Mesenchymal stem cell (in vitro differentiated cells and primary cell): ENCODE data around the gene ARAP3.

Experiments used
- DNase-seq: peaks from one replicate; pipeline ENCODE4 v3.0.0-alpha.2; 2013
- H2AFZ ChIP-seq: one replicate; pipeline ENCODE4 v1.6.1; 2013; ENCODE audit warnings: low read depth, mild to moderate bottlenecking, control low read depth, inconsistent platforms, low read length, moderate library complexity
- H2AK5ac ChIP-seq: 2 replicates; pipeline ENCODE4 v1.6.1; 2013; ENCODE audit warnings: low read length, moderate library complexity, mild to moderate bottlenecking, inconsistent platforms; ENCODE audit not compliant: severe bottlenecking
- H2BK120ac ChIP-seq: one replicate; pipeline ENCODE4 v1.6.1; 2013; ENCODE audit warnings: low read depth, mild to moderate bottlenecking, inconsistent platforms, low read length, moderate library complexity
- H2BK12ac ChIP-seq, 2 experiments: one replicate each; pipeline ENCODE4 v1.6.1; 2013; ENCODE audit warnings: inconsistent platforms in 2 of 2, low read length in 2 of 2, mild to moderate bottlenecking in 2 of 2, moderate library complexity in 2 of 2, control low read depth in 1 of 2
- H2BK15ac ChIP-seq: one replicate; pipeline ENCODE4 v1.6.1; 2013; ENCODE audit warnings: mild to moderate bottlenecking, low read depth, inconsistent platforms; ENCODE audit not compliant: poor library complexity, severe bottlenecking
- H2BK5ac ChIP-seq: 2 replicates; pipeline ENCODE4 v1.6.1; 2013; ENCODE audit warnings: low read depth, mild to moderate bottlenecking, low read length, control low read depth, inconsistent platforms; ENCODE audit not compliant: poor library complexity, severe bottlenecking
- H3K14ac ChIP-seq, 2 experiments: one replicate each; pipeline ENCODE4 v1.6.1; 2013; ENCODE audit warnings: inconsistent platforms in 2 of 2, low read length in 2 of 2, control low read depth in 1 of 2, mild to moderate bottlenecking in 1 of 2, moderate library complexity in 1 of 2
- H3K18ac ChIP-seq, 2 experiments: one replicate each; pipeline ENCODE4 v1.6.1; 2013; ENCODE audit warnings: inconsistent platforms in 2 of 2, low read length in 2 of 2, control low read depth in 1 of 2, low read depth in 1 of 2, mild to moderate bottlenecking in 1 of 2
- H3K23ac ChIP-seq, 2 experiments: one replicate each; pipeline ENCODE4 v1.6.1; 2013; ENCODE audit warnings: inconsistent platforms in 2 of 2, low read length in 2 of 2, mild to moderate bottlenecking in 2 of 2, moderate library complexity in 2 of 2, control low read depth in 1 of 2
- H3K27ac ChIP-seq: 2 replicates; pipeline ENCODE4 v1.5.1; 2013; ENCODE audit warnings: mild to moderate bottlenecking, moderate library complexity, low read length, control low read depth, inconsistent platforms; ENCODE audit not compliant: poor library complexity, severe bottlenecking
- H3K27me3 ChIP-seq, 2 experiments: 2 replicates each; pipeline versions ENCODE4 v1.6.1 to v1.7.0; 2013; ENCODE audit warnings: low read length in 2 of 2, mild to moderate bottlenecking in 2 of 2, moderate library complexity in 2 of 2, control low read depth in 1 of 2, inconsistent platforms in 1 of 2; ENCODE audit not compliant: control insufficient read depth in 1 of 2, insufficient read depth in 1 of 2
- H3K36me3 ChIP-seq, 2 experiments: 2 replicates each; pipeline versions ENCODE4 v1.6.1 to v1.7.0; 2013; ENCODE audit warnings: low read length in 2 of 2, control low read depth in 1 of 2, inconsistent platforms in 1 of 2, low read depth in 1 of 2, mild to moderate bottlenecking in 1 of 2; ENCODE audit not compliant: insufficient read depth in 2 of 2, control insufficient read depth in 1 of 2
- H3K4ac ChIP-seq, 2 experiments: one replicate each; pipeline ENCODE4 v1.6.1; 2013; ENCODE audit warnings: inconsistent platforms in 2 of 2, low read length in 2 of 2, mild to moderate bottlenecking in 2 of 2, moderate library complexity in 2 of 2, control low read depth in 1 of 2, low read depth in 1 of 2
- H3K4me1 ChIP-seq: 2 replicates; pipeline ENCODE4 v1.6.1; 2013; ENCODE audit warnings: low read depth, low read length, control low read depth; ENCODE audit not compliant: control insufficient read depth, insufficient read depth
- H3K4me2 ChIP-seq: 2 replicates; pipeline ENCODE4 v1.6.1; 2013; ENCODE audit warnings: low read length, mild to moderate bottlenecking, inconsistent platforms; ENCODE audit not compliant: poor library complexity, severe bottlenecking
- H3K4me3 ChIP-seq, 2 experiments: 2 replicates each; pipeline versions ENCODE4 v1.5.1 to v1.7.0; 2013; ENCODE audit warnings: low read length in 2 of 2, mild to moderate bottlenecking in 2 of 2, control low read depth in 1 of 2, low read depth in 1 of 2; ENCODE audit not compliant: insufficient read depth in 1 of 2
- H3K79me1 ChIP-seq: replicated peaks from 2 replicates; pipeline ENCODE4 v1.6.1; 2013; ENCODE audit warnings: mild to moderate bottlenecking, control low read depth, low read length, inconsistent platforms; ENCODE audit not compliant: poor library complexity, severe bottlenecking
- H3K9ac ChIP-seq: 2 replicates; pipeline ENCODE4 v1.7.0; 2013; ENCODE audit warnings: mild to moderate bottlenecking, low read length, moderate library complexity
- H3K9me3 ChIP-seq: 2 replicates; pipeline ENCODE4 v1.7.0; 2013; ENCODE audit warnings: mild to moderate bottlenecking, low read length; ENCODE audit not compliant: control insufficient read depth
- H4K8ac ChIP-seq: one replicate; pipeline ENCODE4 v1.6.1; 2013; ENCODE audit warnings: inconsistent platforms, mild to moderate bottlenecking, low read length, moderate library complexity
- H4K91ac ChIP-seq: one replicate; pipeline ENCODE4 v1.6.1; 2013; ENCODE audit warnings: mild to moderate bottlenecking, low read length, inconsistent platforms
- WGBS: methylation state at CpG from one replicate; pipeline ENCODE4 v1.1.7; 2013; ENCODE audit warnings: mixed read lengths; 5-methylcytosine and 5-hydroxymethylcytosine counted together

The ARAP3 gene

DNA sequence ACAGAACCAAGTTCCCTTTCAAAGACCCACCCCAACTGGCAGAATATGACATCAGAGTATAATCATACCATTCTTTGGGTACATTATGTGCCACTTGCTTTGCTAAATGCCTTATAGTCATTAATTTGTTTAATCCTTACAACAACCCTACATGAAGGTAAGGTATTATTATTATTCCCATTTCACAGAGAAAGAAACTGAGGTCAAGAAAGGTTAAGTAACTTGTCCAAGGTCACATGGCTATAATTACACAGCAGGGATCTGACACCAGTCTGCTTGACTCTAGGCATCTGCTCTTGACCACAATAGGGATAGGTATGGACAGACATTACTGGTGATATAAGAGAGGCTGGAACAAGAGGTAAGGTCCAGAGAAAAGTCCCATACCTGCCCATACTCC, 32.1 kb downstream of the ARAP3 start:
- DNase-seq = no peak
- Histone ChIP-seq H4K8ac (no peak overlapping the region), H3K36me3 (peaks cover 44 to 48% of the 10 kb centered on the region in 2 experiments), H3K4me1 (peaks cover 25% of the 10 kb centered on the region), H3K4ac (no peak overlapping the region), H3K27ac (no peak overlapping the region), H3K14ac (no peak overlapping the region), H3K79me1 (peaks cover 24% of the 10 kb centered on the region), H3K18ac (no peak overlapping the region), H3K9me3 (no peaks in the 10 kb centered on the region), H3K9ac (no peak overlapping the region), H4K91ac (no peak overlapping the region), H3K4me2 (no peak overlapping the region), H3K4me3 (peak overlapping the region in 1 of 2 experiments; percentile 92), H2AK5ac (no peak overlapping the region), H3K23ac (no peak overlapping the region), H3K27me3 (no peaks in the 10 kb centered on the region), H2AFZ (no peak overlapping the region), H2BK120ac (no peak overlapping the region), H2BK5ac (no peak overlapping the region), H2BK15ac (no peak overlapping the region), H2BK12ac (no peak overlapping the region)

DNA sequence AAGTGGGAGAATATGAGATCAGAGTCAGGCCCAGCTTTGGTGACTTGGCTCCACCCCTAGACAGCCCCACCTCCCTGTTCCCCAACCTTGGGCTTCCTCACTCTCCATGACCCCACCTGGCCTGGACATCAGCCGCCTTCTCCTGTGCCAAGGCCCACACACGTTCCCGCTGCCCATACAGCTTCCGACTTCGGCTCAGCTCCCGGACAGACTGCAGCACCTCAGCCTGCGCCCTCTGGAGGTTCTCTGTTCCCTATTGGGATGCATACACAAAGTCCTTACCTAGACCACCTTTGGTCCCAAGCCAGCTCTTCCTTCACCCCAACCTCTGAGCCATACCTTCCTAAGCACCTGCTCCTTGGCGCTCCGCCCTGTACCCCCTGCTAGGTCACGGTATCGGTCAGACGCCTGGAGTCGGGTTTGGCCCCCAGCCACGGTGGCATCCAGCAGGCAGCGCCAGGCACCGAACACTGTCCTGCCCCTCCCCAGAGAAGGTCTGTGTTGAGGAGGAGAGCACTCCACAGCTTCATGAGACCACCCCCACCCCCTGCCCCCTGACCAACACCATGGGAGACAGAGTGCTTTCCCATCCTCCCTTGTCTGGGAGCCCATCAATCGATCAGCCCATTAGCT, 32.9 kb downstream of the ARAP3 start:
- H3K27me3 ChIP-seq = no peaks in the 10 kb centered on the region
- WGBS = 99% methylated on average over 17 of the region's 17 CpGs
- H3K14ac ChIP-seq = no peak overlapping the region
- no peak overlapping the region for H4K91ac ChIP-seq
- H3K4ac ChIP-seq = no peak overlapping the region
- peaks cover 51 to 56% of the 10 kb centered on the region in 2 experiments for H3K36me3 ChIP-seq
- no peak overlapping the region for H2BK15ac ChIP-seq
- H3K18ac ChIP-seq = no peak overlapping the region
- no peak overlapping the region for H3K23ac ChIP-seq
- no peak overlapping the region for H2BK120ac ChIP-seq
- H3K9me3 ChIP-seq = no peaks in the 10 kb centered on the region
- no peak overlapping the region for H2AK5ac ChIP-seq
- H4K8ac ChIP-seq = no peak overlapping the region
- H3K79me1 ChIP-seq = peaks cover 27% of the 10 kb centered on the region
- peaks cover 24% of the 10 kb centered on the region for H3K4me1 ChIP-seq
- H2AFZ ChIP-seq = no peak overlapping the region
- no peak overlapping the region for H3K4me2 ChIP-seq
- H3K4me3 ChIP-seq = no peak overlapping the region
- no peak overlapping the region for H2BK12ac ChIP-seq
- no peak for DNase-seq
- no peak overlapping the region for H2BK5ac ChIP-seq
- no peak overlapping the region for H3K27ac ChIP-seq
- no peak overlapping the region for H3K9ac ChIP-seq

DNA sequence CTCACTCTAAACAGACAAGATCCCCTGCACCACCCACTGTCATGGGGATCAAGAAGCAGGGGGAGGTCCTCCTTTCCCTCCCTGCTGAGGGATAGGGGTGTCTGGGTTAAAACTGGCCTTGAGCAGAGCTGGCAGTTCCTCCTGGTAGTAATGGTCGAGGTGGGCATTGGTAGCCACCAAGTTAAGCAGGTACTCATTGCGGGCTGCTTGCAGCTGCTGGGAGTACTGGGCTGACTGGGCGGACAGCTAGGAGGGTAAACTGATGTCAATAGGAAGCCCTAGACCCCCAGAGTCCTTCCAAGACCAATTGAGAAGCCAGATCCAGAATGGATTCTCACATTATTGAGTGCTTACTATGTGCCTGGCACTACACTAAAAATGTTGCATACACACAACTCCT, 34.2 kb downstream of the ARAP3 start:
- H2BK15ac ChIP-seq = no peak overlapping the region
- no peak overlapping the region for H3K9ac ChIP-seq
- H3K23ac ChIP-seq = no peak overlapping the region
- no peak overlapping the region for H2BK12ac ChIP-seq
- no peak overlapping the region for H3K14ac ChIP-seq
- no peak for DNase-seq
- H2BK5ac ChIP-seq = no peak overlapping the region
- H4K8ac ChIP-seq = no peak overlapping the region
- H3K9me3 ChIP-seq = no peaks in the 10 kb centered on the region
- H3K4me1 ChIP-seq = peaks cover 22% of the 10 kb centered on the region
- no peak overlapping the region for H3K4me3 ChIP-seq
- no peak overlapping the region for H3K4me2 ChIP-seq
- no peak overlapping the region for H3K27ac ChIP-seq
- H2AFZ ChIP-seq = no peak overlapping the region
- H3K18ac ChIP-seq = no peak overlapping the region
- no peak overlapping the region for H3K4ac ChIP-seq
- H2AK5ac ChIP-seq = no peak overlapping the region
- H3K27me3 ChIP-seq = no peaks in the 10 kb centered on the region
- peaks cover 50 to 60% of the 10 kb centered on the region in 2 experiments for H3K36me3 ChIP-seq
- peaks cover 29% of the 10 kb centered on the region for H3K79me1 ChIP-seq
- H4K91ac ChIP-seq = no peak overlapping the region
- no peak overlapping the region for H2BK120ac ChIP-seq
- 93% methylated on average over 3 of the region's 3 CpGs for WGBS

- H3K18ac ChIP-seq = no peak overlapping the region
- H4K8ac ChIP-seq = no peak overlapping the region
- H3K14ac ChIP-seq = no peak overlapping the region
- H2BK15ac ChIP-seq = no peak overlapping the region
- H3K4me2 ChIP-seq = no peak overlapping the region
- no peak overlapping the region for H3K23ac ChIP-seq
- peaks cover 24% of the 10 kb centered on the region for H3K4me1 ChIP-seq
- H3K9ac ChIP-seq = no peak overlapping the region
- H3K27me3 ChIP-seq = no peaks in the 10 kb centered on the region
- H3K4me3 ChIP-seq = no peak overlapping the region
- H2BK12ac ChIP-seq = no peak overlapping the region
- H4K91ac ChIP-seq = no peak overlapping the region
- DNase-seq = no peak
- WGBS = 83% methylated on average over 3 of the region's 5 CpGs
- H3K36me3 ChIP-seq = peaks cover 53 to 66% of the 10 kb centered on the region in 2 experiments
- H2BK120ac ChIP-seq = no peak overlapping the region
- H2BK5ac ChIP-seq = no peak overlapping the region
- no peak overlapping the region for H3K27ac ChIP-seq
- H3K9me3 ChIP-seq = no peaks in the 10 kb centered on the region
- H2AK5ac ChIP-seq = no peak overlapping the region
- no peak overlapping the region for H3K4ac ChIP-seq
- peaks cover 29% of the 10 kb centered on the region for H3K79me1 ChIP-seq
- no peak overlapping the region for H2AFZ ChIP-seq
These were observed 34.8 kb downstream of the ARAP3 start for GRCh38 chr5:141647242-141647641.
